Peyer's patch (tissue), 4 donors: ENCODE results near the gene ATXN1L.

Source experiments
- POLR2A ChIP-seq, 2 donors: fragments of 450-650 bp; IDR thresholded peaks; one replicate each; pipeline ENCODE4 v1.5.1; 2017; ENCODE audit warnings: antibody characterized with exemption in 2 of 2, mild to moderate bottlenecking in 2 of 2, moderate library complexity in 2 of 2
- TF ChIP-seq, protein P1 (sequence below), 6 experiments: fragments of 450-650 bp in 4 of 6; fragments of 200-600 bp in 2 of 6; sonication (generic) in 1 of 6; IDR thresholded peaks; one replicate each; pipeline ENCODE4 v1.5.1; 2017 to 2019; ENCODE audit warnings: antibody characterized with exemption in 6 of 6, mild to moderate bottlenecking in 3 of 6, moderate library complexity in 1 of 6

DNA sequence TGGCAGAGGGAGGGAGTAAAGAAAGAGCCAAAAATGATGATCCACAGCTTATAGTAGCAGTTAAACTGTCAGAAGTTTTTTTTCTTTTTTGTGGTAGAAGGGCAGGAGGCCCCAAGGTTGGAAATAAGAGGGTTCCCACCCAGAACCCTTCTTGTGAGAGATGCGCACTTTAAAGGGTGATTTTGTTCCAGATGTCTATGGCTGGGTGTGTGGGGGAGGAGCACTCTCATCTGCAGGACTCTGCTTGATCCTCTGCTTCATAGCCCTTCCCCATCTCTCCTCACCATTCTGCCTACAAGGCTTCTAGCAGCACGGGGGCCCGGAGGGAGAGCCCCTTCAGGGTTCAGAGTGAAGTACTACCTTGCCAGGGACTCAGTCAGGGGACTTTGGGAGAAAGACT lies 6.4 kb downstream of the ATXN1L start:
- no peak for TF ChIP-seq POLR2A (IDR thresholded peaks at IDR 0.05)
- TF ChIP-seq, protein P1, sequence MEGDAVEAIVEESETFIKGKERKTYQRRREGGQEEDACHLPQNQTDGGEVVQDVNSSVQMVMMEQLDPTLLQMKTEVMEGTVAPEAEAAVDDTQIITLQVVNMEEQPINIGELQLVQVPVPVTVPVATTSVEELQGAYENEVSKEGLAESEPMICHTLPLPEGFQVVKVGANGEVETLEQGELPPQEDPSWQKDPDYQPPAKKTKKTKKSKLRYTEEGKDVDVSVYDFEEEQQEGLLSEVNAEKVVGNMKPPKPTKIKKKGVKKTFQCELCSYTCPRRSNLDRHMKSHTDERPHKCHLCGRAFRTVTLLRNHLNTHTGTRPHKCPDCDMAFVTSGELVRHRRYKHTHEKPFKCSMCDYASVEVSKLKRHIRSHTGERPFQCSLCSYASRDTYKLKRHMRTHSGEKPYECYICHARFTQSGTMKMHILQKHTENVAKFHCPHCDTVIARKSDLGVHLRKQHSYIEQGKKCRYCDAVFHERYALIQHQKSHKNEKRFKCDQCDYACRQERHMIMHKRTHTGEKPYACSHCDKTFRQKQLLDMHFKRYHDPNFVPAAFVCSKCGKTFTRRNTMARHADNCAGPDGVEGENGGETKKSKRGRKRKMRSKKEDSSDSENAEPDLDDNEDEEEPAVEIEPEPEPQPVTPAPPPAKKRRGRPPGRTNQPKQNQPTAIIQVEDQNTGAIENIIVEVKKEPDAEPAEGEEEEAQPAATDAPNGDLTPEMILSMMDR (IDR thresholded peaks at IDR 0.05): no peak
